ENCODE results near the gene SLC12A8.
A peak's percentile ranks its signal among the peaks of the same experiment; 100 is the strongest.

Gene SLC12A8

GRCh38 chr3:125212509-125213363 is at the start of gene SLC12A8:
TSS of gene SLC12A8 (minus strand) at chr3:125212748. CDS start at chr3:125211349, 1,399 bp downstream.
- DNase-seq (ENCODE audit: low read depth) = no peak

- peak; percentile 10 for DNase-seq (ENCODE audit: low read depth)
Observed at GRCh38 chr3:125262161-125262560, 49.6 kb upstream of the SLC12A8 start.

- no peak for DNase-seq (ENCODE audit: low read depth)
Observed at GRCh38 chr3:125261031-125261430, 48.5 kb upstream of the SLC12A8 start.

- DNase-seq (ENCODE audit: low read depth) = no peak
Observed at GRCh38 chr3:125260158-125260557, 47.6 kb upstream of the SLC12A8 start.

- no peak for DNase-seq (ENCODE audit: low read depth)
Observed at GRCh38 chr3:125257536-125257935, 45.0 kb upstream of the SLC12A8 start.

GRCh38 chr3:125256675-125257074 is 44.1 kb upstream of the SLC12A8 start:
- no peak for DNase-seq (ENCODE audit: low read depth)

- DNase-seq (ENCODE audit: low read depth) = no peak
Observed at GRCh38 chr3:125250973-125251372, 38.4 kb upstream of the SLC12A8 start.

- DNase-seq (ENCODE audit: low read depth) = no peak
Observed at GRCh38 chr3:125246237-125246636, 33.7 kb upstream of the SLC12A8 start.

- DNase-seq (ENCODE audit: low read depth) = peak; percentile 21
Observed at GRCh38 chr3:125245521-125245920, 33.0 kb upstream of the SLC12A8 start.

GRCh38 chr3:125240496-125240895 is 27.9 kb upstream of the SLC12A8 start:
- DNase-seq (ENCODE audit: low read depth) = peak; percentile 46

GRCh38 chr3:125239266-125239665 is 26.7 kb upstream of the SLC12A8 start:
- no peak for DNase-seq (ENCODE audit: low read depth)

GRCh38 chr3:125238759-125239158 is 26.2 kb upstream of the SLC12A8 start:
- no peak for DNase-seq (ENCODE audit: low read depth)

- peak; percentile 48 for DNase-seq (ENCODE audit: low read depth)
Observed at GRCh38 chr3:125236331-125236903, 23.9 kb upstream of the SLC12A8 start.

- DNase-seq (ENCODE audit: low read depth) = no peak
Observed at GRCh38 chr3:125234831-125235230, 22.3 kb upstream of the SLC12A8 start.

GRCh38 chr3:125232401-125232800 is 19.9 kb upstream of the SLC12A8 start:
- no peak for DNase-seq (ENCODE audit: low read depth)

- DNase-seq (ENCODE audit: low read depth) = peak; percentile 82
Observed at GRCh38 chr3:125231895-125232294, 19.3 kb upstream of the SLC12A8 start.

GRCh38 chr3:125229707-125230106 is 17.2 kb upstream of the SLC12A8 start:
- no peak for DNase-seq (ENCODE audit: low read depth)

GRCh38 chr3:125229168-125229567 is 16.6 kb upstream of the SLC12A8 start:
- no peak for DNase-seq (ENCODE audit: low read depth)

- DNase-seq (ENCODE audit: low read depth) = no peak
Observed at GRCh38 chr3:125221831-125222230, 9.3 kb upstream of the SLC12A8 start.

GRCh38 chr3:125220727-125221429 is 8.3 kb upstream of the SLC12A8 start:
- peak; percentile 87 for DNase-seq (ENCODE audit: low read depth)

GRCh38 chr3:125220183-125220582 is 7.6 kb upstream of the SLC12A8 start:
- no peak for DNase-seq (ENCODE audit: low read depth)

- DNase-seq (ENCODE audit: low read depth) = no peak
Observed at GRCh38 chr3:125219261-125219701, 6.7 kb upstream of the SLC12A8 start.

GRCh38 chr3:125214738-125215137 is 2.2 kb upstream of the SLC12A8 start:
- no peak for DNase-seq (ENCODE audit: low read depth)

Measured in amniotic epithelial cell (primary cell).